ENCODE measurements around the gene SPATA2L.

Gene SPATA2L

GRCh38 chr16:89655062-89655643 lies 46.4 kb downstream of the SPATA2L start:
- Histone ChIP-seq H3K9me3 (no peaks in the 10 kb centered on the region), H3K27ac (peak overlapping the region; percentile 13), H3K36me3 (peaks cover 39% of the 10 kb centered on the region)

GRCh38 chr16:89653656-89654295 lies 47.7 kb downstream of the SPATA2L start:
- Histone ChIP-seq H3K4me1 (ENCODE audit: control insufficient read depth in 1 of 2, insufficient read depth in 1 of 2, low read depth in 1 of 2, low read length in 1 of 2) (peaks cover 16 to 17% of the 10 kb centered on the region in 2 experiments), H3K36me3 (peaks cover 52% of the 10 kb centered on the region), H3K4me3 (ENCODE audit: low read depth in 1 of 2, low read length in 1 of 2) (no peak overlapping the region), H3K9me3 (no peaks in the 10 kb centered on the region), H3K27me3 (no peaks in the 10 kb centered on the region), H3K27ac (no peak overlapping the region)
- TF ChIP-seq CTCF (IDR thresholded peaks at IDR 0.05): no peak

More at GRCh38 chr16:89655062-89655643, 46.4 kb downstream of the SPATA2L start:
- no peaks in the 10 kb centered on the region for H3K27me3 ChIP-seq
- H3K4me1 ChIP-seq (ENCODE audit: control insufficient read depth in 1 of 2, insufficient read depth in 1 of 2, low read depth in 1 of 2, low read length in 1 of 2): peaks cover 16 to 17% of the 10 kb centered on the region in 2 experiments
- TF ChIP-seq CTCF (IDR thresholded peaks at IDR 0.05): no peak
- H3K4me3 ChIP-seq (ENCODE audit: low read depth in 1 of 2, low read length in 1 of 2): no peak overlapping the region

GRCh38 chr16:89651584-89651983 lies 49.9 kb downstream of the SPATA2L start:
- no peak for TF ChIP-seq CTCF (IDR thresholded peaks at IDR 0.05)
- no peak overlapping the region for H3K4me3 ChIP-seq (ENCODE audit: low read depth in 1 of 2, low read length in 1 of 2)
- no peaks in the 10 kb centered on the region for H3K27me3 ChIP-seq
- H3K27ac ChIP-seq: no peak overlapping the region
- peaks cover 65% of the 10 kb centered on the region for H3K36me3 ChIP-seq
- no peaks in the 10 kb centered on the region for H3K9me3 ChIP-seq
- peaks cover 3% of the 10 kb centered on the region in 2 experiments for H3K4me1 ChIP-seq (ENCODE audit: control insufficient read depth in 1 of 2, insufficient read depth in 1 of 2, low read depth in 1 of 2, low read length in 1 of 2)

- Histone ChIP-seq H3K4me3 (ENCODE audit: low read depth in 1 of 2, low read length in 1 of 2) (no peak overlapping the region), H3K36me3 (peaks cover 72% of the 10 kb centered on the region), H3K9me3 (no peaks in the 10 kb centered on the region)
Measured at GRCh38 chr16:89646906-89647305, 54.6 kb downstream of the SPATA2L start.

More at GRCh38 chr16:89646906-89647305, 54.6 kb downstream of the SPATA2L start:
- TF ChIP-seq CTCF (IDR thresholded peaks at IDR 0.05): no peak
- peaks cover 2% of the 10 kb centered on the region for H3K27me3 ChIP-seq
- no peak overlapping the region for H3K27ac ChIP-seq
- no peaks in the 10 kb centered on the region for H3K4me1 ChIP-seq (ENCODE audit: control insufficient read depth in 1 of 2, insufficient read depth in 1 of 2, low read depth in 1 of 2, low read length in 1 of 2)
